ENCODE measurements around the gene NOS3.

- TF ChIP-seq CTCF (IDR thresholded peaks at IDR 0.05 in 4 of 5, conservative IDR thresholded peaks at IDR 0.05 in 1 of 5) (no peak), POLR2A (IDR thresholded peaks at IDR 0.05) (no peak)
Measured at GRCh38 chr7:151023232-151023631, 32.4 kb downstream of the NOS3 start.
